Activated CD8-positive, alpha-beta memory T cell treated with anti-CD3 and anti-CD28 coated beads, Interleukin-2, amount 50 U/mL, for 24 hours (primary cell): ENCODE data around the gene KRTAP10-2.
"Not testable (repeated sequence)": the region's sequence is repeated elsewhere in the genome, so short reads cannot be mapped to it uniquely, and the experiment has no call there.

Experiments
- DNase-seq: peaks from one replicate; pipeline ENCODE4 v3.0.0-alpha.2; 2020; ENCODE audit errors: extremely low read depth

Gene KRTAP10-2

GRCh38 chr21:44567481-44568171 lies 16.3 kb upstream of the KRTAP10-2 start:
- no peak for DNase-seq

DNA sequence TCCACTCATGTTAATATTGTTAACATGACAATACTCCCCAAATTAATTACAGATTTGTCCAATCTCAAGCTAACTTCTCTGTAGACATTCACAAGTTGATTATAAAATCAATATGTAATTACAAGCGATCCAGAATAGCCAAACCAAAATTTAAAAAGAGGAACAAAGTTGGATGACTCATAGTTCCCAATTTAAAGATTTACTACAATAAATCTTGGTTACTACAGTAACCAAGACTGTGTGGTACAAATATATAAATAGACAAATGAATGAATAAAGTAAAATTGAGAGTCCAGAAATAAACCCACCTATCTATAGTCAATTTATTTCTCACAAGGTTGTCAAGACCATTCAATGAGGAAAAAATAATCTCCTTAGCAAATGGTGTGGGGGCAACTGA lies 15.1 kb upstream of the KRTAP10-2 start:
- DNase-seq, result no peak

DNA sequence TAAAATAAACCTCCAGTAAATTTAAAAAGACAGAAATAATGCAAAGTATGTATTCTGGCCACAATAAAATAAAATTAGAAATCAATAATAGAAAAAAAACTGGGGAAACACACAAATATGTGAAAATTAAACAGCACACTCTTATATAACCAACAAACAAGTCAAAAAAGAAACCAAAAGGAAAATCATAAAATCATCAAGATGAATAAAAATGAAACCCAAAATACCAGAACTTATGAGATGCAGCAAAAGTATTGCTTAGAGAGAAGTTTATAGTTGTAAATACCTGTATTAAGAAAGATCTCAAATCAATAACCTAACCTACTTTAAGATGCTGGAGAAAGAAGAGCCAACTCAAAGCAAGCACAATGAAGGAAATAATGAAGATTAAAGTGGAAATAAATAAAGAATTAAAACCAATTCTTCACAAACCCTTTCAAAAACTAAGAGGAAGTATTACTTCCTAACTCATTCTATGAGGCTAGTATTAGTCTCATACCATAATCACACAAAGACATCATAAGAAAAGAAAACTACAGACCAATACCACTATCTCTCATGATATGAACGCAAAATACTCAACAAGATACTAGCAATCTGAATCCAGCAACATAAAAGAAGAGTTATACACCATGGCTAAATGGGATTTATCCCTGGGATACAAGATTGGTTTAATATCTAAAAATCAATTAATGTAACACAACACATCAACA lies 13.7 kb upstream of the KRTAP10-2 start:
- DNase-seq, result no peak

- no peak for DNase-seq
Observed at GRCh38 chr21:44564099-44564498, 12.8 kb upstream of the KRTAP10-2 start.

- DNase-seq, result no peak
Observed at GRCh38 chr21:44558695-44559094, 7.4 kb upstream of the KRTAP10-2 start, which contains the start of gene KRTAP10-3. KRTAP10-3 (minus strand) TSS chr21:44558795; CDS start chr21:44558715, 80 bp downstream.

GRCh38 chr21:44558329-44558675 lies 7.0 kb upstream of the KRTAP10-2 start:
- not testable (repeated sequence) for DNase-seq

- DNase-seq, result no peak
Observed at GRCh38 chr21:44557491-44558328, 6.4 kb upstream of the KRTAP10-2 start.

DNA sequence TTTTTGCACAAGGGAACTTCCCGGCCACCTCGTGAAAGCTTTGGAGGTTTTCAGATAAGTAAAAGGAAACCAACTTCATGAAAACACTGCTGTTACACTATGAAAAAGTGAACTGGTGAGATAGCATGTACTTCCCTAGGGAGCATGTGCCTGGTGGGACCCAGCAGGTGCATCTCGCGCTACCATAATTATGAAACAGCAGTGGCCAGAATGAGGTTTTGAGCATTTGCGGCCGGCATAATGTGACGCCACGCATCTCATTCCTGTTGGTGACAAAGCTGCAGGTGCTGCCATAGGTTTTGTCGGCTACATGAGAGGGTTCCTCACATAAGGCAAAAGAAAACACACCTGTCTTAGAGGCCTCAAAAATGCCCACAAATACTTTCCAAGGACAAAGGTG lies 5.6 kb upstream of the KRTAP10-2 start:
- DNase-seq, result no peak

DNA sequence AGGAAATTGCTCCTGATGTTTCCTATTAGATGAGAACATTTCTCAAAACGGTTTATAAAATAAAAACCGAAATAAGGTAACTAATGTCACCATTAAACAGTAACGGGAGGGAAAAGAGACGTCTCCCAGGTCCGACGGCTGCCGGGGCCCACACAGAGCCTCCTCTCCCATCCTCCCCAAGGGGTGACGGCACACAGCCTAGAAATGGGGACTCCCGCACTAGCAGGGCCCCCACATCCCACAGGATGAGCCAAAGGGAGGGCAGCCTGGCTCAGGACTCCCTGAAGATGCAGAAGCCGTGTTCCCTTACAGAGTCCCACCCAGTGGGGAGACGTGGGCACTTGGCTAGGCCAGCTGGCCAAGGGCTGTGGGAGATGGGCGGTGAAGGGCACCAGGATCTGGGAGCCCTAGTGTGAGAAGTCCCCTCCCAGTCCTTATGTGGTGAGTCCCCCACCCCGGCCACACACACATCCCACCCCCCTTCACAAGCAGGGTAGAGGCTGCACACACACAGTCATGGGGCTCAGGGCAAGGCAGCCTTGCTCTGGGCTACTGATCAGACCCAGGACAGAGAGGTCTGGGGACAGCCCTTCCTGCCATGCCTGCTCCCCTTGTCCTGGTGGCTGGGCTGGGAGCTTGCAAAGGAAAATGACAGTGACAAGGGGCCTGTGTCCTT lies 4.0 kb upstream of the KRTAP10-2 start:
- DNase-seq, result no peak

- no peak for DNase-seq
Observed at GRCh38 chr21:44552681-44553080, 1.4 kb upstream of the KRTAP10-2 start.

DNA sequence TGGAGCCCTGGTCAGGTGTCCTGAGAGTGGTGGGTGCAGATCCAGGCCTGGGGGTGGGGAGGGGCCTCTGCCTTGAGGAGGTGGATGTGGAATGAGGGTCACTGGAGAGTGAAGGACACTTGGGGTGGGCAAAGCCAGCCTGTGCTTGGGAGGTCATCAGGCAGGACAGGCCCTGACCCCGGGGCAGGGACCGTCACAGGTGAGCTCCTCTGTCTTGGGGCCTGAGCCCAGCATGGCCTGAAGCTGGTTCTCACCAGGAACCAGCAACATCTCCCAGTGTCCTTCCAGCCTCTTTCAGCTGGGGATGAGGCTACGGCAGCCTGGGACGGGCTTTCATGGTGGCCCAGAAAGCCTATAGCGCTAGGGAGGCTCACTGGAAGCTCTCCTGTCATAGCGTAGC lies 831 bp upstream of the KRTAP10-2 start:
- DNase-seq, result no peak

- no peak for DNase-seq
Observed at GRCh38 chr21:44550807-44551206, 498 bp downstream of the KRTAP10-2 start.

- DNase-seq, result not testable (repeated sequence)
Observed at GRCh38 chr21:44550285-44550684, 1.0 kb downstream of the KRTAP10-2 start.

- no peak for DNase-seq
Observed at GRCh38 chr21:44549525-44550211, 1.6 kb downstream of the KRTAP10-2 start.

GRCh38 chr21:44548922-44549321 lies 2.4 kb downstream of the KRTAP10-2 start:
- no peak for DNase-seq

DNA sequence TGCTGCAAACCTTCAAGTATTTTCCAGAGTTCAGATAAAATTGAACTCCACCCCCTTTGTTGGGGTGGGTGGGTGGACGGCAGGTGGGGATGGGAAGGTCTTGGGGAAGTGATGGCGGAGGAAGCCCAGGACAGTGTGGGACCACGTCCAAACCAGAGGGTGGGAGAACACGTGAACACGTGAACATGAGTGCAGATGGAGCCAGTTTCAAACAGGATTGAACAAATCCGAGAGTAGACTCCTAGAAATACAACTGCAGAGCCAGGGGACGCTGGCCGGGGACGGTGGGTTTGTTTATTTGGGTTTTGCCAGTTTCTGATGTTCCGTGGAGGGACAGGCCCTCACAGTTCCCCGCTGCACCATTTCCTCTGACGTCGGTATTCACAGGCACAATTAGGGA lies 2.9 kb downstream of the KRTAP10-2 start:
- DNase-seq, result no peak

- no peak for DNase-seq
Observed at GRCh38 chr21:44547656-44548331, 3.5 kb downstream of the KRTAP10-2 start.

GRCh38 chr21:44544566-44544965 lies 6.7 kb downstream of the KRTAP10-2 start:
- DNase-seq, result no peak

DNA sequence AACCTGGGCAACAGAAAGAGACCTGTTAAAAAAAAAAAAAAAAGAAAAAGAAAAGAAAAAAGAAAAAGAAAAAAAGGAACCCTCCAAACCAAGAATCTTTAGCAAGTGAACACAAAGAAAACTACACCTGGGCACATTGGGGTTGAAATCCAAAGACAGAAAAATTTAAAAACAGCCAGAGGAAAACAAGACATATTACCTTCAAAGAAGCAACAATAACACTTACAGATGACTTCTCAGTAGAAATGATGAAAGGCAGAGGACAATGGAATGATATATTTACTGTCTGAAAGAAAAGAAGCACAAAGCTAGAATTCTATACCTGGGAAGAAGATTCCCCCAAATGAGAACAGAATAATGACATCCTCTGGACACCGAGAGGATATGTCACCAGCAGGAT lies 8.6 kb downstream of the KRTAP10-2 start:
- no peak for DNase-seq

DNA sequence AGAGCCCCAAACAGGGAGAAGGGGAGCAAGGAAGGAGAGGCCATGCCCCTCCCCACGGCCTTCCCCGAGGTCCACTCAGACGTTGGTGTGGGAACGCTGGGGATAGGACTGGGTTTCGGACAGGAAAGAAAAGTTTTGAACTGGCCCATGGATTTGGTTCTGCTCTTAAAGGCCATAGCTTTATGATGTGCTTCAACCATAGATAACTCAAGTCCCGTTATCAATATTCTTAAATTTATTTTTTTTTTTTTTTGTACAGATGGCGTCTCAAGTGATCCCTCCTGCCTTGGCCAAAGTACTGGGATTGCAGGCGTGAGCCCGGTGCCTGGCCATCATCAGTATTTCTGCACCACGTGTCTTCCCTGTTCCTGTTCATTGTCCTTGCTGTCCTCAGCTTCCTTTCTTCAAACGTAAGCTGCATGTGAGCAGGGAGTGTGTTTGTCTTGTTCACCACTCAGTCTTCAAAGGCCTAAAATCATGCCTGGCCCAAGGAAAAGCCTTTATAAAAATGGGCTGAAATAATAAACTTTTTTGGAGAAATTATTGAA lies 10.5 kb downstream of the KRTAP10-2 start:
- DNase-seq, result no peak
